Coronary artery (tissue), 2 donors: ENCODE results near the gene G6PC1.

ENCODE experiments used
- DNase-seq: peaks from one replicate; pipeline ENCODE4 v3.0.0-alpha.2; 2017; ENCODE audit warnings: low spot score
- H3K27ac ChIP-seq, 2 donors: fragments of 200-600 bp; sonication (generic); one replicate each; pipeline ENCODE4 v1.5.1; 2016 to 2019
- H3K4me3 ChIP-seq: fragments of 200-600 bp; sonication (generic); 2 replicates; pipeline ENCODE4 v1.5.1; 2016; ENCODE audit warnings: mild to moderate bottlenecking, moderate library complexity
- TF ChIP-seq, protein P1 (sequence below): fragments of 200-600 bp; sonication (generic); IDR thresholded peaks from one replicate; pipeline ENCODE4 v1.5.1; 2019; ENCODE audit warnings: antibody characterized with exemption

The G6PC1 gene

DNA sequence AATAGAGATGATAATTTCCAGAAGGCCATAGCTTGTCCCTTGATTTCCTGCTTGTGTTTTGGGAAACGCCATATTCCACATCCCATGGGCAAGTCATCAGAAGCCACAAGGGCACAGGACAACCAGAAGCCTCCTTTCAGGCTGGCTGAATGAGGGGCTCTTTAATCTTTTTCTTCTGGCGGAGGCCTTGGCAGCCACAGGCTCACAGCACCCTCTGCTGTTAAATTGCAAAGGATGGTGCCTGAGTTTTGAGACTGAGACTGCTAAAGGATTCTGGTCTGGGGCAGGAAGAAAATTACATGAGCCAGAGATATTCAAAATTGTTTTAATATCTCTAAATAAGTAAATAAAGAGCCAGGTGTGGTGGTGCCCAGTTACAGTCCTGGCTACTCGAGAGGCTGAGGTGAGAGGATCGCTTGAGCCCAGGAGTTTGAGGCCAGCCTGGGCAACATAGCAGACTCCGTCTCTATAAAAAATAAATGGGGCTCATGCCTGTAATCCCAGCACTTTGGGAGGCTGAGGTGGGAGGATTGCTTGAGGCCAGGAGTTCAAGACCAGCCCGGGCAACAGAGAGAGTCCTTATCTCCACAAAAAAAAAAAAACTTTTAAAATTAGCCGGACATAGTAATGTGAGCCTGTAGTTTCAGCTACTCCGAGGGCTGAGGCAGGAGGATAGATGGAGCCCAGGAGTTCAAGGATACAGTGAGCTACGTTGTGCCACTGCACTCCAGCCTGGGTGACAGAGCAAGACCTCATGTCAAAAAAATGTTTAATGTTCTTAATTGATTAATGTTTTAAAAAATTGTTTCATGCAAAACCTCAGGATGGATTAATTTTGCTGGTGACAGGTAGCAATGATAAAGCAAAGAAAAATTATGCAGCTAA, 37.4 kb downstream of the G6PC1 start:
- TF ChIP-seq, protein P1, sequence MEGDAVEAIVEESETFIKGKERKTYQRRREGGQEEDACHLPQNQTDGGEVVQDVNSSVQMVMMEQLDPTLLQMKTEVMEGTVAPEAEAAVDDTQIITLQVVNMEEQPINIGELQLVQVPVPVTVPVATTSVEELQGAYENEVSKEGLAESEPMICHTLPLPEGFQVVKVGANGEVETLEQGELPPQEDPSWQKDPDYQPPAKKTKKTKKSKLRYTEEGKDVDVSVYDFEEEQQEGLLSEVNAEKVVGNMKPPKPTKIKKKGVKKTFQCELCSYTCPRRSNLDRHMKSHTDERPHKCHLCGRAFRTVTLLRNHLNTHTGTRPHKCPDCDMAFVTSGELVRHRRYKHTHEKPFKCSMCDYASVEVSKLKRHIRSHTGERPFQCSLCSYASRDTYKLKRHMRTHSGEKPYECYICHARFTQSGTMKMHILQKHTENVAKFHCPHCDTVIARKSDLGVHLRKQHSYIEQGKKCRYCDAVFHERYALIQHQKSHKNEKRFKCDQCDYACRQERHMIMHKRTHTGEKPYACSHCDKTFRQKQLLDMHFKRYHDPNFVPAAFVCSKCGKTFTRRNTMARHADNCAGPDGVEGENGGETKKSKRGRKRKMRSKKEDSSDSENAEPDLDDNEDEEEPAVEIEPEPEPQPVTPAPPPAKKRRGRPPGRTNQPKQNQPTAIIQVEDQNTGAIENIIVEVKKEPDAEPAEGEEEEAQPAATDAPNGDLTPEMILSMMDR: peak; percentile 61
- Histone ChIP-seq H3K27ac (no peak overlapping the region), H3K4me3 (no peak overlapping the region)
- DNase-seq: no peak

DNA sequence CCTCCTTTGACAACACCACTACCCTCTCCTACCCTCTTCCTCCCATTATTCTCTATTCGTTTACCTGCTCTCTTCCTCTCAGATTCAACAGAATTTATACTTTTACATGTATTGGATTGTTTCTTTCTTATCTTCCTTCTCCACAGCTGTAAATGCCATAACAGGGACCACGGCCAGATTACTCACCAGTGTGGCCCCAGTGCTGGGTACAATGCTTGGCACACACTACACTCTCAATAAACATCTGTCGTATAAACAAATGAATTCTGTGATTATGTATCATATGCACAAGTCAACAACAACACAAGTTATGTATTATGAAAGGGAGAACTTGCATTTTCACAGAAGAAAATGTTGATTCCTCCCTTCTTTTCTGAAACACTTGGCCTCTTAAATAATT, 43.6 kb downstream of the G6PC1 start:
- DNase-seq: no peak
- Histone ChIP-seq H3K4me3 (no peak overlapping the region), H3K27ac (no peak overlapping the region)
- TF ChIP-seq, protein P1: no peak

DNA sequence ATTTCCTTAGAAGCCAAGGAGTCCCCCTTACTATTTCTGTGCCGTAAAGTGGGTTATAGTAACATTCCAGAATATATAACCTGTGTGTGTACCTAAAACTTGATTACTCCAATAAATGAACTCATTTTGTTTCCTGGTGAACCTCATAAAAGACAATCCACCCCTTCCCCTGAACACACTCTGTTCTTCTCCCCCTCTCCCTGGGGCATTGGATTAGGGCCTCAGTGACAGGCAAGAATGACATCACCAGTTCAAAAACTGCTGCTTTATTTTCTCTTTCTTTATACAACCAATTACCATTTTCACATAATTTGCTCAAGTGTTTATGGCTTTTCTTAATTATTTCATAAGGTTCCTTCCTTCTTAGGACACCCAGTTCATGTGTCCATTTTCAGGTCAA, 46.2 kb downstream of the G6PC1 start:
- TF ChIP-seq, protein P1: no peak
- Histone ChIP-seq H3K27ac (peak overlapping the region; percentile 48 to 62), H3K4me3 (no peak overlapping the region)
- DNase-seq: no peak

DNA sequence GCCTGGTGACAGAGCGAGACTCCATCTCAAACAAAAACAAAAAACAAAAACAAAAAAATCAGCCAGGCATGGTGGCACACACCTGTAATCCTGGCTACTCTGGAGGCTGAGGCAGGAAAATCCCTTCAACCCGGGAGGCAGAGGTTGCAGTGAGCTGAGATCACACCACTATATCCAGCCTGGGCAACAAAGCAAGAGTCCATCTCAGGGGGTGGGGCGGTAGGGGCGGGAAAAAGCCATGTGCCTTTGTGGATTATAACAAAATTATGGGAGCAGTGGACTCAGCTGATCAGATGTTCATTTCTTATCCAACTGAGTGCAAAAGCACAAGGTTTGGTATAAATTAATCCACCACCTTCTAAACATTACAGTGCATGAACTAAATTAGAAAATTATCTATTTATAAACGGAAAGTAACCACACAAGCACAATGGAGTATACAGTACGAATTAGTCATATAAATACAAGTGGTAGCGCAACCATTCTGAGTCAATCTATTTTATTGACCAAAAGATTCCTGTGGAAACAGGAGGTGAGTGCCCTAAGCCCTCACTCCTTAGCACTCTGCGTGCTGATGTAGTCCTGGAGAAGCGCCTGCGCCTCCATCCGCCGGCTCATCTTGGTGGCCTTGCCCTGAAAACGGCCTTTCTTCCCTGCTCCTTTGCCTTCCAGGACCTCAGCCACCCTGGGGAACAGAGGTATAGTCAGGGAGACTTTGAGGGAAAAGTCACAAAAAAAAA, 49.6 kb downstream of the G6PC1 start:
- no peak for DNase-seq
- TF ChIP-seq, protein P1: no peak
- Histone ChIP-seq H3K4me3 (no peak overlapping the region), H3K27ac (no peak overlapping the region)
